ENCODE results near the gene ZP3.
"Not testable (repeated sequence)": the region's sequence is repeated elsewhere in the genome, so short reads cannot be mapped to it uniquely, and the experiment has no call there.

ZP3 gene

DNA sequence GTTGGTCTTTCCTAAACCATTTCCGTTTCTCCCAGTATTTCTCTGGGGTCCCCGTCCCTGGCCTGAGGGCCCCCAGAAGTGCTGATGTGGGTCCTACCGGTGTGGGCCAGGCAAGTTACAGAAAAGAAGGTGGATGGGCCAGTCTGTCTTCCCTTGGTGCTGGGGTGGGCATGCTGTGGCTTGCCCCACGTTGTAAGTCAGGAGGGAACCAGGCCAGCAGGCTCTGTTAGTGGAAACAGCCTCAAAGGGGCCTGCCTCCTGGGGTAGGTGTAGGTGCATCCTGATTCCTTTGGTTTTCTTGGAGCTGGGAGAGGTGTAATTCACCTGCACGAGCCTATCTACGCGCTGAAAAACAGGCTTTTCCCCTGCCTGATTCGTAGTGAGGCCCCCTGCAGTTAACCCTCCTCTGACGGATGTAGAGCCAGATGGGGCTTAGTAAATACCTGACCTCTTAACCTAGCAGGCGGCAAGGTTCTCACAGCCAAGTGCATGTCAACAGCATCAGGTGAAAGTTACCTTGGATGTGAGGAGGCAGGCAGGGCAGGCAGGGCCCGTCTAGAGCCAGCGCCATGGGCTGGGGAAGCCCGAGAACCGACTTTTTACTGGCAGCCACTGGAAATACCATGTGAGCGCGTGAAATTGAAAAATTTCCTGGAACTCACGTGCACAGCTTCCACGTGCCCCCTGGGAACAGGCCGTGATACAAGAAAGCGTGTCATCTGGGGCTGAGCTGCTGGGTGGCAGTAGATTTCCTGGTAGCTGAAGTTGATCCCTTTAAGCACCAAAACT is 61.3 kb downstream of the ZP3 start:
- DNase-seq (ENCODE audit: low spot score), result not testable (repeated sequence)

GRCh38 chr7:76486618-76487017 is 61.9 kb downstream of the ZP3 start:
- DNase-seq (ENCODE audit: low spot score), result not testable (repeated sequence)

GRCh38 chr7:76487969-76488368 is 63.2 kb downstream of the ZP3 start:
- DNase-seq (ENCODE audit: low spot score), result not testable (repeated sequence)

Data from kidney tubule cell (primary cell).